Esophagus (tissue), 2 donors: ENCODE results near the gene ZNF330. TPM values are rescaled to one million over a fixed set of nuclear protein-coding genes. Genes with fewer than 3 reads are reported as not detected.
A peak's percentile ranks its signal among the peaks of the same experiment; 100 is the strongest.

Source experiments
- H3K27ac ChIP-seq, 2 donors: one replicate each; pipeline ENCODE4 v1.5.1; 2013; ENCODE audit warnings: low read depth in 2 of 2, mild to moderate bottlenecking in 2 of 2, inconsistent platforms in 1 of 2, low read length in 1 of 2, moderate library complexity in 1 of 2
- H3K27me3 ChIP-seq, 2 donors: one replicate each; pipeline ENCODE4 v1.6.1; 2013; ENCODE audit warnings: low read length in 2 of 2, control low read depth in 1 of 2, mild to moderate bottlenecking in 1 of 2; ENCODE audit not compliant: insufficient read depth in 2 of 2, control insufficient read depth in 1 of 2
- H3K36me3 ChIP-seq, 2 donors: one replicate each; pipeline ENCODE4 v1.6.1; 2013; ENCODE audit warnings: low read length in 1 of 2; ENCODE audit not compliant: control insufficient read depth in 2 of 2, insufficient read depth in 2 of 2
- H3K4me1 ChIP-seq, 2 donors: one replicate each; pipeline ENCODE4 v1.6.1; 2013; ENCODE audit warnings: low read length in 1 of 2; ENCODE audit not compliant: control insufficient read depth in 2 of 2, insufficient read depth in 2 of 2
- H3K4me3 ChIP-seq, 2 donors: one replicate each; pipeline ENCODE4 v1.5.1; 2013; ENCODE audit warnings: low read length in 2 of 2, mild to moderate bottlenecking in 2 of 2, low read depth in 1 of 2, moderate library complexity in 1 of 2
- H3K9me3 ChIP-seq, 2 donors: one replicate each; pipeline ENCODE4 v1.6.1; 2013; ENCODE audit warnings: mild to moderate bottlenecking in 2 of 2, low read depth in 1 of 2, low read length in 1 of 2, moderate library complexity in 1 of 2; ENCODE audit not compliant: control insufficient read depth in 2 of 2, insufficient read depth in 1 of 2
- WGBS, 2 donors: extraction: QIAGEN DNeasy Blood & Tissue Kit; methylation state at CpG; one replicate each; pipeline ENCODE4 v1.1.7; 2013; 5-methylcytosine and 5-hydroxymethylcytosine counted together
- polyA plus RNA-seq, 2 donors: library from polyadenylated mRNA; stranded (reverse); fragments of 200-250 nt; gene quantifications; one replicate each; pipeline ENCODE4 v1.2.3, GENCODE V29; 2013
- donor health status: healthy with polysubstance abuse.
- donor health status: Bipolar disorder and iron deficiency.

ZNF330 gene
- polyA plus RNA-seq, 2 donors, result 11.0 to 21.5 TPM

GRCh38 chr4:141195095-141195707 lies 25.5 kb upstream of the ZNF330 start:
- WGBS, 2 donors, result 70 to 71% methylated on average over 2 of the region's 2 CpGs
- Histone ChIP-seq H3K4me3 (no peak overlapping the region), H3K4me1 (no peaks in the 10 kb centered on the region), H3K36me3 (no peaks in the 10 kb centered on the region), H3K27ac (no peak overlapping the region), H3K27me3 (no peaks in the 10 kb centered on the region), H3K9me3 (no peaks in the 10 kb centered on the region)

DNA sequence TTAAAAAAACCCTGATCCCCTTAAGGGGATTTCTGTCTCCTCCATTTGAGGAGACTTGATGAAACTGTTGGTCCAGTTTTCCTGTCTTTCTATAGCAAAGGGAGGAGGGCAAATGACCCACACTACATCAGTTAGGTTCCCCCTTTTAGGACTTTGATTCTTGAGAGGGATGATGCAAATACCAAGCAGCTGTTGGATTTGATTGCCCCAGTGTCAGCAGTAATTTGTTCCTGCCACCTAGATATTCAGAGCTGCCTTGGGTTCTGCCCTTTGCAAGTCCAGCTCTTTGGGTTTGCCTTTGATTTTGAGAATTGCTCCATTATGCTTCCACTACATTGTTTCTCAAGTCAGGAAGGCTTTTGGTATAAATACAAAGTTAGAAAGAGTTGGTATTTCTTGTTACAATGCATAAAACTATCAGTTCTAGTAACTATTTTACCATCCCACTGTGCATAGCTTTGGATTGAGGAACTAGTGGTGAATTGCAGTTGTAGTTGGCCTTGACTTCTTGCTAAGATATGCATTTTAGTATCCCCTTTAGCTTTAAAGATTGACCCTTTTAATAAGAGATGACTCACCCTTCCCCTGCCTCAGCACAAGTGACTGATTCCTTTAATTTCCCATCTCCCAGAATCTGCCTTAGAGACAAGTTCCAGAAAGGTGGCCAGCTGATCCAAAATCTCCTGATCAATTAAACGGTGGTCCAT lies 24.3 kb upstream of the ZNF330 start:
- H3K4me3 ChIP-seq, result no peak overlapping the region
- 63 to 71% methylated on average over 1 of the region's 1 CpG for WGBS, 2 donors
- H3K36me3 ChIP-seq, result no peaks in the 10 kb centered on the region
- H3K27me3 ChIP-seq, result no peaks in the 10 kb centered on the region
- H3K9me3 ChIP-seq, result no peaks in the 10 kb centered on the region
- H3K27ac ChIP-seq, result no peak overlapping the region
- H3K4me1 ChIP-seq, result no peaks in the 10 kb centered on the region

GRCh38 chr4:141207961-141208360 lies 12.7 kb upstream of the ZNF330 start:
- 81 to 84% methylated on average over 5 of the region's 5 CpGs for WGBS, 2 donors
- Histone ChIP-seq H3K36me3 (no peaks in the 10 kb centered on the region), H3K4me1 (no peaks in the 10 kb centered on the region)

DNA sequence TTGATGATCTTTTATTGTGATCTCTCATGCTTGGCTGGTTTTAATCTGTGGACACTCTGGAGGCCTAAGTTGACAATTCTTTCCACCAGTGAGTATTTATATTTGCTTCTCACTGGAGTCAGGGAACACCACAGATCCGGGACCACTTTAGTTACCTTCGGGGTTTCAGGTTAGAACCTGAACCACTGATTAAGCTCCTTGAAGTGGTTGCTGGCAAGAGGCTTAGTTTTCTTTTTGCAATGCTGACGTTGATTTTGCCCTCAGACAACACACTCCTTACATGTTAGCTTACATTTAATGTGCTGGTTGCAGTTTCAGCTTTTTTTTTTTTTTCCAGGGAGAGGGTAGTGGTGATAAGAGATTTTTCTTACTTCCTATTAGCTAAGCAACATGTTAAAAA lies 10.5 kb upstream of the ZNF330 start:
- no peak overlapping the region for H3K27ac ChIP-seq
- H3K9me3 ChIP-seq, result no peaks in the 10 kb centered on the region
- H3K4me1 ChIP-seq, result no peaks in the 10 kb centered on the region
- H3K36me3 ChIP-seq, result no peaks in the 10 kb centered on the region
- 44 to 58% methylated on average over 3 of the region's 3 CpGs for WGBS, 2 donors
- H3K27me3 ChIP-seq, result no peaks in the 10 kb centered on the region
- H3K4me3 ChIP-seq, result no peak overlapping the region

More at GRCh38 chr4:141207961-141208360, 12.7 kb upstream of the ZNF330 start:
- no peaks in the 10 kb centered on the region for H3K9me3 ChIP-seq
- H3K4me3 ChIP-seq, result no peak overlapping the region
- H3K27ac ChIP-seq, result no peak overlapping the region
- H3K27me3 ChIP-seq, result no peaks in the 10 kb centered on the region

DNA sequence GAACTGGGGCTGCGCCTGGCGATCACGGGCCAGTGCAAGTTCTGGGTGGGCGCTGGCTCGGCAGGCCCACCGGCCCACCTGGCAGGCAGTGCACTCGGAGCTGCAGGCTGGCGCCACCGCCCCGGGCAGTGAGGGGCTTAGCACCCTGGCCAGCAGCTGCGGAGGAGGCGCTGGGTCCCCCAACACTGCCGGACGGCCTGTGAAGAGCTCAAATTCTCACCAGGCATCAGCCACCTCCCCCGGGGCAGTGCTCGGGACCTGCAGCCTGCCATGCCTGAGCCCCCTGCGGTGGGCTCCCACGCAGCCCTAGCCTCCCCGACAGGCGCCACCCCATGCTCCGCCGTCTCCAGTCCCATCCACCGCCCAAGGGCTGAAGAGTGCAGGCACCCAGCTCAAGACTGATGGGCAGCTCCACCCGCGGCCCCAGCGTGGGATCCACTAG lies 7.1 kb upstream of the ZNF330 start:
- no peaks in the 10 kb centered on the region for H3K27me3 ChIP-seq
- no peak overlapping the region for H3K4me3 ChIP-seq
- 89 to 91% methylated on average over 24 to 26 of the region's 26 CpGs for WGBS, 2 donors
- H3K27ac ChIP-seq, result no peak overlapping the region
- H3K36me3 ChIP-seq, result no peaks in the 10 kb centered on the region
- H3K4me1 ChIP-seq, result no peaks in the 10 kb centered on the region
- H3K9me3 ChIP-seq, result no peaks in the 10 kb centered on the region

GRCh38 chr4:141215030-141215429 lies 5.7 kb upstream of the ZNF330 start:
- H3K4me3 ChIP-seq, result no peak overlapping the region
- no peak overlapping the region for H3K27ac ChIP-seq
- H3K36me3 ChIP-seq, result no peaks in the 10 kb centered on the region
- H3K4me1 ChIP-seq, result no peaks in the 10 kb centered on the region
- H3K27me3 ChIP-seq, result no peaks in the 10 kb centered on the region
- no peaks in the 10 kb centered on the region for H3K9me3 ChIP-seq

- Histone ChIP-seq H3K36me3 (no peaks in the 10 kb centered on the region), H3K9me3 (no peaks in the 10 kb centered on the region), H3K27ac (no peak overlapping the region), H3K4me3 (no peak overlapping the region), H3K4me1 (no peaks in the 10 kb centered on the region), H3K27me3 (no peaks in the 10 kb centered on the region)
- 81 to 83% methylated on average over 5 of the region's 5 CpGs for WGBS, 2 donors
Observed at GRCh38 chr4:141216002-141216761, 4.5 kb upstream of the ZNF330 start.

- WGBS, 2 donors, result 90 to 91% methylated on average over 7 of the region's 7 CpGs
- no peaks in the 10 kb centered on the region for H3K27me3 ChIP-seq
- peak overlapping the region; percentile 83 to 91 for H3K4me3 ChIP-seq
- no peaks in the 10 kb centered on the region for H3K4me1 ChIP-seq
- H3K36me3 ChIP-seq, result no peaks in the 10 kb centered on the region
- H3K27ac ChIP-seq, result peak overlapping the region in 1 of 2 donors; percentile 40
- H3K9me3 ChIP-seq, result no peaks in the 10 kb centered on the region
Observed at GRCh38 chr4:141220271-141220670, 424 bp upstream of the ZNF330 start.

DNA sequence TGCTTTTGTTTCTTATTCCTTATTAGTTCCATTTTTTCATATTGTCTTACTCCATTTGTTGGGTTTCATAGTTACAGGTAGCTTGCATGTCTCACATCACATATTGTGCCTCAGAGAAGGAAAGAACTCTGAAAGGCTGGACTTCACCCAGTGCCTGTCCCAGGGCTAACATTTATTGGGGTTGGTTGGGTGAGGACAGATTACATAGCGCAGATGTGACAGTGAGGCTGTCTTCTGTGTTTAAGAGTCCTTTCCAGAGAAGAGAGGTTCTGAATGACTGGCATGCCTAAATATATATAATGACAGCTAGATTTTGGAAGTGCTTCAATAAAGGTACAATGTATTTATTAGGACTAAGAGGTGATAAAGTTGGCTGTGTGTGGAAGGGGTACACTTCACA lies 2.7 kb downstream of the ZNF330 start:
- peaks cover 0 to 3% of the 10 kb centered on the region in 2 donors for H3K36me3 ChIP-seq
- H3K27ac ChIP-seq, result no peak overlapping the region
- WGBS, 2 donors, result 94 to 100% methylated on average over 1 of the region's 1 CpG

More for the DNA sequence above, 2.7 kb downstream of the ZNF330 start:
- H3K9me3 ChIP-seq, result no peaks in the 10 kb centered on the region
- no peaks in the 10 kb centered on the region for H3K4me1 ChIP-seq
- H3K27me3 ChIP-seq, result no peaks in the 10 kb centered on the region
- no peak overlapping the region for H3K4me3 ChIP-seq
